Hypothalamus (tissue), 51 donors: Measurements from ENCODE around the gene UCMA.
"Not testable (repeated sequence)": the region's sequence is repeated elsewhere in the genome, so short reads cannot be mapped to it uniquely, and the experiment has no call there.

Source experiments
- DNase-seq, 51 donors: peaks; one replicate each; lab custom pipeline; 2025; lab: John Stamatoyannopoulos, UW

The UCMA gene, protein sequence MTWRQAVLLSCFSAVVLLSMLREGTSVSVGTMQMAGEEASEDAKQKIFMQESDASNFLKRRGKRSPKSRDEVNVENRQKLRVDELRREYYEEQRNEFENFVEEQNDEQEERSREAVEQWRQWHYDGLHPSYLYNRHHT

DNA sequence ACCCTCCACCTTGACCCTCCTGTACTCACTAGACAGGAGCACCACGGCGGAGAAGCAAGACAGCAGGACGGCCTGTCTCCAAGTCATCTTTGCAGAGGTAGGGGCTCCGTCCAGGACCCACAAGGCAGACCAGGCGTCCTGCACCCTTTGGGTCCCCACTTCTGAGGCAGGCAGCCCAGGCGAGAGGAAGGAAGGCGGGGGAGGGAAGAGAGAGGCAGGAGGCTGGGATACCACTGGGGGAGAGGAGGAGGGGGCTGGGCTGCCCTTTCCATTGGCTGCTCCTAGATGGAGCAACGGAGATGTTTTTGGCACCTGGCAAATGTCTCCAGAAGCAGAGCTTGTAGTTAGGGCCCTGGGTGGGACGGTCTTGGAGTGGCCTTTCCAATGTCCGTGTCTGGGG is at the start of gene UCMA:
TSS of gene UCMA (minus strand) at position 203 of the 400 bp plus-strand sequence. CDS start at position 87, 116 bp downstream.
- no peak for DNase-seq

DNA sequence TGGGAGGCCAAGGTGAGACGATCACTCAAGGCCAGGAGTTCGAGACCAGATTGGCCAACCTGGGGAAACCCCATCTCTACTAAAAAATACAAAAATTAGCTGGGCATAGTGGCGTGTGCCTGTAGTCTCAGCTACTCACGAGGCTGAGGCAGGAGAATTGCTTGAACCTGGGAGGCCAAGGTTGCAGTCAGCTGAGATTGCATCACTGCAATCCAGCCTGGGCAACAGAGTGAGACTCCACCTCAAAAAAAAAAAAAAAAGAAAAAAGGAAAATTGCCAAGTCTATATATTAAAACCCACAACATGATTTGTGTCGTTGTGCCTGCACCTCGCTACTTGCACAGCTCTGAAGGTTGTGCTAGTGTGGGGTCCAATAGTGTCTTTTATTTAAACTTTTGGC is 48.2 kb upstream of the UCMA start:
- not testable (repeated sequence) for DNase-seq

DNA sequence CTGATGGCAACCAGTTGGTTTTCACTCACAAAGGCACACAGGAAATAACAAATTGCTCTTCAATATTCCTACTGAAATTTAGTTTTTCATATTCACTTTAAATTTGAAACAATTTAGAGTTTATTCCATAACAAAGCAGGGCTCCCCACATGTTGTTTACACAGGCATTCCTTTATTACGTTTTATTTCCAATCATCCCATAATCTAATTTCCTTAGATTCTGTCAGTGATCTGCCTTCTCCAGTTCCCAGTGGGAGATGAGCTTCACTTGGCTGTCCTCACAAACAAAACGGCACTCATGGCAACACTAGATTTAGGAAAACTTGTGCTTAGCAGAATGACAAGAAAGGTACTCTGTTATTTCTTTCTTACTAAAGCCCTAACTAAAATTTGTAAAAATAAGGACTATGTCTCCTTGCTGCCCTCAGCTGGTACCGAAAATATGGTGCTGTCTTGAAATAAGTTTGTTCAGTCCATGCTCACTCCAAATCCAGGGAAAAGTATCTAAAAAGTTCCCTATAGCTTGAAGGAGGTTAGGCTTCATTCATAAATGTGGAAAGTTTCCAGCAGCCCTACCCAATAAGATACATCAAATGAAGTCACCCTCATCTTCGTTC is 42.7 kb upstream of the UCMA start:
- no peak for DNase-seq

DNA sequence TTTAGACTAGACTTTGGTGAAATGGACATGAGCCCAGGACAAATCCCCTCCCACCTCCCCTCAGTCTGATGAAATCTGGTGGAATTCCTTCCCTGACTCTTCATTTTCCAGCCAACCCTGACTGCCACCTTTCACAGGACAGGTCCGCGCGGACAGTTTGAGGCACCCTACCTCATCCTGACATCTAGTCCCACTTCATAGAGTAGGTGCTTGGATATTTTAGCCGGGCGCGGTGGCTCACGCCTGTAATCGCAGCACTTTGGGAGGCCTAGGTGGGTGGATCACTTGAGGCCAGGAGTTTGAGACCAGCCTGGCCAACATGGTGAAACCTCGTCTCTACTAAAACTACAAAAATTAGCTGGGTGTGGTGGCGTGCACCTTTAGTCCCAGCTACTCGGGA is 42.0 kb upstream of the UCMA start:
- DNase-seq, result not testable (repeated sequence)

DNA sequence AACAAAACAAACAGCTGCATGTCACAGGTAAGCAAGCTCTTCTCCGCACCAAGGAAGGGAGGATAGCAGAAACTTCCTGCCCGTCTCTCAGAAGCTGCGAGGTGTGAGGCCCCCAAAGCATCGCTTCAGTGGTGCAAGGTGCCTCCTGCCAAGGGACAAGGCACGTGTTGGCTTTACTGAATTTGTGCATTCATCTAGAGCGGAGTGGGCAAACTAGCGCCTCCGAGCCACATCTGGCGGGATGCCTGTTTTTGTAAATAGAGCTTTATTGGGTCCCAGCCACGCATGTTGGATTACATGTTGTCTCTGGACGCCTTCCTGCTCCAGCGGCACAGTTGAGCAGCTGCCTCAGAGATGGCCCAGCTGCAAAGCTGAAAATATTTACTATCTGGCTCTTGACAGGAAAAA is 38.0 kb upstream of the UCMA start:
- DNase-seq, result peak in 49 of 51 donors; percentile 3 to 81 (median 42)

DNA sequence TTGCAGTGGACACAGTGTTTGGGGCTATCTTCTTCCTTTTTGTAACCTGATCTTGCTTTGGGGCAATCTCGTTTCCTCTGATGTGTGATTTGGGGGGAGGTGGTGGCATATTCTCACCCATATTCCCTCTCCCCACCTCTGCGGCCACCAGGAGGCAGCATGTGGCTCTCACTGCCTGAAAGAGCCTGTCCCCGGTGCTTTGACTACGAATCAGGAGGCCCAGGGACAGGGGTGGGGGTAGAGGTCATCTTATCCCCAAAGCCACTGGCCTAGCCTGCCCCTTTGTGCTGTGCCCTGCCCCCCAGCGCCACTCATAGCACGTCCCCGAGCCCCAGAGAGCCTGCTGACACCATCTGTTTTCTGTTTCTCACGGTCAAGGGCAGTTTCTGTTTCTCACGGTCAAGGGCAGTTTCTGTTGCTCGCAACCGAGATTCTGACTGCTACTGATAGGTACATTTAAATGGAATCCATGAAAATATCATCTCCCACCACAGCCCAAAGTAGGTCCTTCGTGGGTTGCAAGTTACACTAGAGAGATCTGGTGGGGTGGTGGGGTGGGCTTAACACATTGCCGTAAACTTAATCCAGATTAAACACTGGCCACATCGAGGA is 37.5 kb upstream of the UCMA start:
- DNase-seq, result peak in 18 of 51 donors; percentile 3 to 33 (median 8)

DNA sequence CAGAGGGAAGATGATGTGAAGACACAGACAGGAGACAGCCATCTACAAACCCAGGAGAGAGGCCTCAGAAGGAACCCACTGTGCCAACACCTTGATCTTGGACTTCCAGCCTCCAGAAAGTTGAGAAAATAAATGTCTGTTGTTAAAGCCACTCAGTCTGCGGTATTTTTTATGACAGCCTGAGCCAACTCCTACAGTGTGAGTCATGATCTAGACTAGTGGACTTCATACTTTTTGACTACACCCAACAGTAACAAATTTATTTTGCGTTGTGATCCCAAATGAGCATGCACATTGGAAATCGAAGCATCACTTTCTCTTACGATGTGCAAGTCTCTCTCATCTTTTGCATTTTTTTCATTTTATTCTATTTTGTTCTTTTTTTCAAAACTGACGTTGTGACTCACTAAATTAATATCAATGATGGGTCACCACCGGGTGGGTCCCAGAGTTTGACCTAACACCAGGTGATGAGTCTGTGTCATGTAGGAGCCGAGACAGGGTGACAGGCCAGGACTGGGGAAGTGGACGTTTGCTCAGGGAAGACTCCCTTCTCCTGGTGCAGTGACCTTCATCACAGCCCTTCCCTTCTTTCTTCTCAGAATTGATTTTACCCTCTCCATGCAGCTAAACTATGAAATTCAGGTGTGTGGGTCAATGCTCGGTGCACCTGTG is 36.8 kb upstream of the UCMA start:
- DNase-seq, result no peak

DNA sequence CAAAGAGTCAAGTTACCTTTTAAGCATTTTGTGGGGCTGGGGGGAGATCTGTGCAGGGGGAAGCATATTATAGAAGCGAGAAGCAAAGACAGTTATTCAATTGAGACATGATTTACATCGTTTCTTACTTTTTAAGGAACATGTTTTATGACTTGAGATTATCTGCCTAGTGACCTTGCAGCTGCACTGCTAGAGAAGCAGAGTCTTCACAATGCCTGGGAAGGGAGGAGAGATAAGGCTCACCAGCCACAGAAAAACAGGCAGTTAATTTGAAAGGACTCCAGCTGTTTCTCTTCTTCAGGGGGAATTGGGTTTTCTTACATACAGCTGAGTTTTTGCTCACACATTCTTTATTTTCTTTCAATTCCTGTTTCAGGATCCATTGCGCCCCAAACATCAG is 34.7 kb upstream of the UCMA start:
- no peak for DNase-seq

DNA sequence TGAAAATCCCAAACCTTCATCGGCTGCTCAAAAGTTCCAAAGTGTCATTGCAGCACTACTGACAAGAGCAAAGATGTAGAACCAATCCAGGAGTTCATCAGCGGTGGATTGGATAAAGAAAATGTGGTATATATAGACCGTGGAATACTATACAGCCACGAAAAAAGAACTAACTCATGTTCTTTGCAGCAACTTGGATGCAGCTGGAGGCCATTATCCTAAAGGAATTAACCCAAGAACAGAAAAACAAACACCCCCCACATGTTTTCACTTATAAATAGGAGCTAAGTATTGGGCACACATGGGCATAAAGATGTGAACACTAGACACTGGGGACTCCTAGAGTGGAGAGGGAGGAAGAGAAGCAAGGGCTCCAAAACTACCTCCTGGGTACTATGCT is 34.1 kb upstream of the UCMA start:
- DNase-seq, result no peak

DNA sequence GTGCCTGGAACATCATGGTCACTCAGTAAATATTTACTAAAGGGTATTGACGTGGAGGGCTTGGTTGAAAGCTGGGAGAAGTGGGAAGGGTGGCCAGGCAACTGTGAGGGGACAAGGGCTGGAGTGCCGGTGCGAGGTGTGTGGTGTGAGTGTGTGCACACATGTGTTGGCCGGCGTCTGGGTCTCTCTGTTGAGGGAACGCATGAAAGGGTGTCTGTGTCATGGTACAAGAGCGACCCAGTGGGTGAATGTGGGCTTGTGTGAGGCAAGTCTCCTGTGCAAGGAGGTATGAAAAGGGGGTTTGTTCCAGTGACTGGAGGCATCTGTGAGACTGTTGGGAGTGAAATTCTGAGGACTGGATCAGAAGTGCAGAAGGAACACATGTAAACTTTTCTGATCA is 29.4 kb upstream of the UCMA start:
- no peak for DNase-seq

DNA sequence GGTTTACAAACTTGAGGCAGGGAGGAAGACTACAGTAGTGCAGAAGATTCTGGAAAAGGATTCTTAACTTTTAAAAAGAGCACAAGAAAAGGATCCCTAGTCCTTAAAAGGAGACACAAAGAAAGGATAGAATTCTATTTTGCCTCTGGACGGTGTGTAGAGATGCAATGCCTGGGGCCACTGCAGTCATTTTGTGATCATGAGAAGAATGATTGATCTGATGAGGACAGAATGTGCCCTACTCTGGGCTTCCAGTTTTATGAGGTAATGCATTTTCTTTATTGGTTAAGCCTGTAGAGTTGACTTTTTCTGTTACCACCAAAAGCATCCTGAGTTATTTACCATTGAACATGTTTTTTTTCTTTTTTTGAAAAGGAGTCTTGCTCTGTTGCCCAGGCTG is 28.3 kb upstream of the UCMA start:
- DNase-seq, result no peak

DNA sequence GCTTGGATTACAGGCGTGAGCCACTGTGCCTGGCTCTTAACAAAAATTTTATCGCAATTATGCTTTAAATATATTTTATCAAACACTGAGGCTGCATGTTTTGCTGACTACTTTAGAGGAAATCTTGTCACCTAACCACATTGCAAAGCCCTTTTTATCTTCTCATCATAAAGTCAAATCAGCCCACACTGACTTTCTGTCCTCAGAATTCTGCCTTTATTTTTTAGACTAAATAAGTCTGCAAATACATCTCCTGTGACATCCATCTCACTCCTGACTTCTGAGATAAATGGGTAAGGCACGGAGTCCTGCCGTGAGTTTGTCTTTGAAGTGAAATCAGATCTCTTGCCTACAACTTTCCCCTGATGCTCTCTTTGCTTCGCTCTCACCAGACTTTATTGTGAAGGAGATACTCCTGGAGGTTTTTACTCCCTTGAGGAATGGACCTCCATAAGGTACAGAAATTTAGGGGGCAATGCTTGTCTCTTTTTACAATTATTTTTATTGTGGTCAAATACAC is 23.5 kb upstream of the UCMA start:
- no peak for DNase-seq

DNA sequence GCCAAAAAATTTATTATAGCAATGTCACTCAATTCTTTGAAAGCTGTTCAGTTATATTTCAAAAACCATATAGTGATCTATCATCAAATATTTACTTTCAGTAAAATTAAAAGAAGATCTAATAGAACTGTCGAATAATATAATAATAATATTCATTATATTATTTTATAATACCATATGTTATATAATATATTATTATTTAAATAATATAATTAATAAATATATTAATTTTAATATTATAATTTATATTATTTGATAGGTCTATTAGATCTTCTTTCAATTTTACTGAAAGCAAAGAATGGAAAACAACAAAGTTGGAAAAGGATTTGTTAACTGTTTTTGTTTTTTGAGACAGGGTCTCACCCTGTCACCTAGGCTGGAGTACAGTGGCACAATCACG is 22.5 kb upstream of the UCMA start:
- no peak for DNase-seq

DNA sequence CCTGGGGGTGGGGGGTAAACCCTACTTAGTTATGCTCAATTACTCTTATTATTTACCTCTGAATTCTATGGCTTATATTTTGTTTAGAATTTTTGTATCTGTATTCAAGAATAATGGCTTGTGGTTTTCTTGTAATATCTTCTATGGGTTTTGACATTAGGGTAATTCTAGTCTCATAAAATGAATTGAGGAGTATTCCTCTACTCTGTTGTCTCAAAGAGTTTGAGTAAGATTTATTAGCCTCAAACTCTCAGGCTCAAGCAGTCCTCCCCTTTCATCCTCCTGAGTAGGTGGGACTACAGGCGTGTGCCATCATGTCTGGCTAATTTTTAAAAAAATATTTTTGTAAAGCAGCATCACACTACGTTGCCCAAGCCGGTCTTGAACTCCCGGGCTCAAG is 19.6 kb upstream of the UCMA start:
- DNase-seq, result no peak

DNA sequence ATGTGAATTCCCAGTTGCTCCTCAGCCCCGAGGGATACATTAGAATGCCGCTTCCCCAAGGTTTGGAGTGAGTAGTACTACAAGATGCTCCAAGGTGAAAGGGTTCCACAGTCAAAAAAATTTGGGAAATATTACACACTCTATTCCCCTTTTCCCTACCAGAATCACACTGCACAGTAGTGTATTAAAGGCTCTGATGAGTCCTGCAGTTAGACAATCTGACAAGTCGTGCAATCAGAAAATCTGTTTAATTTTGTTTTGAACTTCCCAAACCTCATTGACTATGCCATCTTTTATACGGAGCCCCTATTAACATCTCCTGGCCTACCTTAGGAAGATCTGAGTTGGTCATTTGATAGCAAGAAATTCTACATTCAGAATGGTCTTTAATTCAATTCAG is 13.6 kb upstream of the UCMA start:
- no peak for DNase-seq

DNA sequence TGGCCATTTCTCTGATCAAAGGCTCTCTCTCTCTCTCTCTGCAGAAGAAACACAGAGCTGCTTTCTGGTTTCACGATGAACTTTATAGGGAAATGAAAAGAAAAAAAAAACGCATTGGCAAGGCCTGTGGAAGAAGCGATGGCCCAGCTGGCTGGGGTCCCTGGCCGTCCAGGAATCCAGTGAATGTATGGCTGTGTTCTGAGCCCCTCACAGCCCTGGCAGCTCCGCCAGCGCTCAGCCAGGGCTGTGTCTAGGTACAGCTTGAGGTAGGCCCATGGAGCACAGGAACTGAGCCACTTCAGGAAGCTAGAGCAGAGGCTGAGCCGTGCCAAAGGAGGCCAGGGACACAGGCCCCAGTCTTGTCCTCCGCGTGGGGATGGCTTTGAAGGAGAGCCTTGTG is 13.1 kb upstream of the UCMA start:
- DNase-seq, result peak in 2 of 51 donors; percentile 1 to 9

DNA sequence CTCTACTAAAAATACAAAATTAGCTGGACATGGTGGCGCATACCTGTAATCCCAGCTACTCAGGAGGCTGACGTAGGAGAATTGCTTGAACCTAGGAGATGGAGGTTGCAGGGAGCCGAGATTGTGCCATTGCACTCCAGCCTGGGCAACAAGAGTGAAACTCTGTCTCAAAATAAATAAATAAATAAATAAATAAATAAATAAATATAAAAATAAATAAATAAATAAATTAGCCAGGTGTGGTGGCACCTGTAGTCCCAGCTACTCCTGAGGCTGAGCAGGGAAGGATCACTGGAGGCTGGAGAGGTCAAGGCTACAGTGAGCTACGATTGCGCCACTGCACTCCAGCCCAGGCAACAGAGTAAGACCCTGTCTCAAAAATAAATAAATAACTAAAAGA is 8.1 kb upstream of the UCMA start:
- not testable (repeated sequence) for DNase-seq

DNA sequence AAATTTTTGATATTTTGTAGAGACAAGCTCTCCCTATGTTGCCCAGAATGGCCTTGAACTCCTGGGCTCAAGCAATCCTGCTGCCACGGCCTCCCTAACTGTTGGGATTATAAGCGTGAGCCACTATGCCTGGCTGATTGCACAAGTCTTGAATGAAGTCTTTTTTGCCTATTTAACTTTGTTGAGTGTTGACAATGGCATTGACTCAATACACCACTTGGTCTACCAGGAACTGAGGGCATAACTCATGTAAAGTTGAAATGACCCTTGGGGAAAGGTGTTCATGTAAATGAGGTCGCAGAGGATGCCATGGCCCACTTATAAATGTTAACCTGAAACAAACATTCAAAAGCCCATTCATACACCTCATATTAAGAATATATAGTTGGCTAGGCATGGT is 7.4 kb upstream of the UCMA start:
- DNase-seq, result no peak

DNA sequence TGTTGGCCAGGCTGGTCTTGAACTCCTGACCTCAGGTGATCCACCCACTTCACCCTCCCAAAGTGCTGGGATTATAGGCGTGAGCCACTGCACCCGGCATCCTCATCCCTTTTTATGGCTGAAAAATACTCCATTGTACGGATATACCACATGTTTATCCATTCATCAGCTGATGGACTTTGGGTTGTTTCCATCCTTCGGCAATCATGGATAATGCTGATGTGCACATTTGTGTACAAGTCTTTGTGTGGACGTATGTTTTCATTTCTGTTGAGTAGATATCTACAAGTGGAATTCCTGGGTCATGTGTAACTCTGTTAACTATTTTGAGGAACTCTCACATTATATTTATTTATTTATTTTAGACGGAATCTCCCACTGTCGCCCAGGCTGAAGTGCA is 5.7 kb upstream of the UCMA start:
- no peak for DNase-seq

DNA sequence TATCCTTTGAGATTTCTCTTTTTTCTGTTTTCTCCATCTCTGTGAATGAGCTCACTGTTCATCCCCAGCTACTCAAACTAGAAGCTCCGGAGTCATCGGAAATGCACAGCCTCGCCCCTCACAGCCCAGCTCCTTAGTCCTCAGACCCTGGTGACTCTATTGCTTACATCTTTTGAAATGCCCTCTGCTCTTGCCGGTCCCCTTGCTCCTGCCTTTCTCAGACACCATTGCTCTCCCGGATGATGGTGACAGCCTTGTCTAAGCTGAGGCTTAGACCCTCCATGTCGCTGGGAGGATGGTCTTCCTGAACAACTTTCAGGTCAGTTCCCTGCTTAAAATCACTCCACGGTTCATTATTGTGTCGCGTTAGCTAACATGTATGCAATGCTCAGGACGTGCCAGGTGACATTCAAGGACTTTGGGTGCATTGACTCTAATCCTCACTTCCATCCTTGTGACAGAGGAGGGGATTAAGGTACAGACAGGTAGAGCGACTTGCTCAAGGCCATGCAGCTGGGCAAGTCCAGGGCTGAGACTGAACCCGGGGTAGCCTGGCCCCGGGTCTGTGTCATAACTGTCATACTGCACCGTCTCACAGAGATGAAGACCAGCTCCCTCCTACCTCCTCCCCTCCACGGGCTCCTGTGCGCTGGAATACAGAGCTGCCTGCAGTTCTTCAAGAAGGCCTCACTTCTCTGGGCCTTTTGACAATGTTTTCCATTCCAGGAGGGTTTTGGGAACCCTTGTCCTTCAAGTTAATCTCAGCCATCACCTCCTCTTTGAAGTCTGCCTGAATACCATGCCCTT is 4.3 kb upstream of the UCMA start:
- DNase-seq, result no peak

DNA sequence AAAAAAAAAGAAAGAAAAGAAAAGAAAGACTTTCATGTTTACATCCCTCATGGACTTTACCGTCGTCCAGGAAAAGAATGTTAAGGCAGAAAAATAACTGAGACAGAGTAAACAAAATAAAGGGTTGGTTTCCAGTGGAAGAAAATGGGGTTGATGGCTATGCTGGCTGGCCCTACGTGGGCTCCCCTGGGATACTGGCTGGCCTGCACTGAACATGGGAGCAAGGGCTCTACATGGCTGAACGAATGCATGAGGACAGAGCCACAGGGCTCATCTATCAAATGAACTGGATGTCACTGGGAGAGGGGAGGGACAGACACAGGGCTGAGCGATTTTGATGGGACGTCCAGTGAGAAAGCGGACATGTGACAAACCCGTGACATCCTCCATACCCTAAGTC is 2.5 kb upstream of the UCMA start:
- DNase-seq, result no peak
